ENCODE results near the gene LRMDA.

LRMDA gene

DNA sequence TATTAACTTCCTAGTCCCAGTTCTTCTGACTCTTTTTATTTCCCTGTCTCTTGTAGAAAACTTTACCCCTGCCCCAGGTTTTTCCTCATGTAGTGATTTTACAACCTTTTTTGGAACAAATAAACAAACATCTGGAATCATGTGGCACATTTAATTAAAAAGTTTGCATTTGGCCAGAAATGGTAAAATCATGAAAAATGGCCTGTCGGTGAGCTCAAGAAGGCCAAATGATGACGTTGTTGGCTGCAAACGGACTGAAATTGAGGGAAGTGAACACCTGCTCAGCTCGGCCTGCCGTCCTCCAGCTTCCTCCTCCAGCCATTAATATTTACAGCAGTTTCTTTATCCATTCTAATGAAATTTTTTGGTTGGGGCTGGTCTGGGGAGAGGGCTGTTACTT, 902.8 kb downstream of the LRMDA start:
- no peaks in the 10 kb centered on the region for H3K27me3 ChIP-seq (ENCODE audit: insufficient read depth, low read depth)
- no peak overlapping the region for H3K27ac ChIP-seq
- H3K4me2 ChIP-seq = no peak overlapping the region
- H3K79me2 ChIP-seq (ENCODE audit: insufficient read depth, low read depth) = no peaks in the 10 kb centered on the region
- no peak overlapping the region for H3K4me3 ChIP-seq (IDR thresholded peaks at IDR 0.05; ENCODE audit: insufficient read depth, low read depth, low read length)
- H3K9ac ChIP-seq = no peak overlapping the region
- TF ChIP-seq, protein P1, sequence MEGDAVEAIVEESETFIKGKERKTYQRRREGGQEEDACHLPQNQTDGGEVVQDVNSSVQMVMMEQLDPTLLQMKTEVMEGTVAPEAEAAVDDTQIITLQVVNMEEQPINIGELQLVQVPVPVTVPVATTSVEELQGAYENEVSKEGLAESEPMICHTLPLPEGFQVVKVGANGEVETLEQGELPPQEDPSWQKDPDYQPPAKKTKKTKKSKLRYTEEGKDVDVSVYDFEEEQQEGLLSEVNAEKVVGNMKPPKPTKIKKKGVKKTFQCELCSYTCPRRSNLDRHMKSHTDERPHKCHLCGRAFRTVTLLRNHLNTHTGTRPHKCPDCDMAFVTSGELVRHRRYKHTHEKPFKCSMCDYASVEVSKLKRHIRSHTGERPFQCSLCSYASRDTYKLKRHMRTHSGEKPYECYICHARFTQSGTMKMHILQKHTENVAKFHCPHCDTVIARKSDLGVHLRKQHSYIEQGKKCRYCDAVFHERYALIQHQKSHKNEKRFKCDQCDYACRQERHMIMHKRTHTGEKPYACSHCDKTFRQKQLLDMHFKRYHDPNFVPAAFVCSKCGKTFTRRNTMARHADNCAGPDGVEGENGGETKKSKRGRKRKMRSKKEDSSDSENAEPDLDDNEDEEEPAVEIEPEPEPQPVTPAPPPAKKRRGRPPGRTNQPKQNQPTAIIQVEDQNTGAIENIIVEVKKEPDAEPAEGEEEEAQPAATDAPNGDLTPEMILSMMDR (conservative IDR thresholded peaks at IDR 0.05; ENCODE audit: low read depth, low read length) = no peak
- H3K36me3 ChIP-seq (ENCODE audit: insufficient read depth) = no peaks in the 10 kb centered on the region
- no peak overlapping the region for H2AFZ ChIP-seq (ENCODE audit: low read depth)
- H4K20me1 ChIP-seq (ENCODE audit: insufficient read depth) = no peaks in the 10 kb centered on the region
- peaks cover 29% of the 10 kb centered on the region for H3K4me1 ChIP-seq (ENCODE audit: low read depth, poor library complexity, severe bottlenecking)

DNA sequence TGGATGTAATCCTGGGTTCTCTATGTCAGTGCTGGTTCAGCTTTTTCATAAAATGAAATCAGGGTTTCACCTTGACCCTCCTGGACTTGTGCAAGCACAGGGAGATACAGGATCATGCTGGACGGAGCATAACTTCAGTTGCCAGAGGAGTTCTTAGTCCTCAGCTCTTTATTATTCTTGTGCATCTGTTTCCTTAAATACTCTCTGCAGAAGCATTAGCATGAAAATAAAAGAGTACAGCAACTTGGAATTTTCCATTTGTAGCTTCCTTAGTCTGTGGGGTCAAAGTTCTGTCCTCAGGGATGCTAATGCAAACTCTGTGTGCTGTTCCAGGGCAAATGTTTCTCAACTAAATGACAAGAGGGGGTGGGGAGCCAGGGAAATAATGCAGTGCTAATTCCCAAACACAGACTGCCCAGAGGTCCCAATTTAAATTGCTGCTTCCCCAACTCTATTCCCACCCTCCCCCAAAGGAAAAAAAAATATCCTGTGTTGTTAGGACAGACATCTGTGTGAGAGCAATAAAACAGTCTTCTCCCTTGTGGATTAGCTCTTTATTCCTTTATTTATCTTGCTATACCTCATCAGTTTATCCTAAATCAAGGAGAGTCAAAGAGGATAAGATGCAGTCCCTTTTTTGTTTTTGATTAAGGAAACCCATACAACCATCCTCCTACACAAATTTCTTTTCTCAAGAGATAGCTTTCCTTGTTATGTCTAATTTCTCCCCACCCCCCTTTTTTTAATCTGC, 905.0 kb downstream of the LRMDA start:
- H3K4me1 ChIP-seq (ENCODE audit: low read depth, poor library complexity, severe bottlenecking) = peaks cover 37% of the 10 kb centered on the region
- no peaks in the 10 kb centered on the region for H3K79me2 ChIP-seq (ENCODE audit: insufficient read depth, low read depth)
- H3K27ac ChIP-seq = no peak overlapping the region
- TF ChIP-seq, protein P1 (conservative IDR thresholded peaks at IDR 0.05; ENCODE audit: low read depth, low read length) = no peak
- no peaks in the 10 kb centered on the region for H3K36me3 ChIP-seq (ENCODE audit: insufficient read depth)
- H3K27me3 ChIP-seq (ENCODE audit: insufficient read depth, low read depth) = no peaks in the 10 kb centered on the region
- H4K20me1 ChIP-seq (ENCODE audit: insufficient read depth) = no peaks in the 10 kb centered on the region
- peak overlapping the region; percentile 54; the same call in 1 of the 2 replicates for H2AFZ ChIP-seq (ENCODE audit: low read depth)
- no peak overlapping the region for H3K9ac ChIP-seq
- no peak overlapping the region for H3K4me3 ChIP-seq (IDR thresholded peaks at IDR 0.05; ENCODE audit: insufficient read depth, low read depth, low read length)
- no peak overlapping the region for H3K4me2 ChIP-seq

DNA sequence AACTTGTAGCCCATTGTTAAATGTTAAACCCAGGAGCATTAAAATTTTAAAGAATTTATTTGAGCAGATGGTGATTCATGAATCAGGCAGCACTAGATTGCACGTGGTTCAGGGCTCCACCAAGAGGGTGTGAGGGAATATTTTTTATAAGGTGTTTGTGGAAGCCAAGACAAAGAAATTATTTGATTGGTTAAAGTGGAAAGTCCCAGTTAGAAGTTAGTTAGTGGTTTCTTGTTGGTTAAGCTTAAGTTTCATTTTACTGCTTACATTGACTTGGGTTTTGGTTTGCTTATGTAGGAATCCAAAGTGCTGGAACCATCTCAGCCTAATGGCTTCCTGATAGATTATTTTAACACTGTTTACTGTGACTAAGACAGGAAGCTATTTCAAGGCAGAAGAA, 906.2 kb downstream of the LRMDA start:
- no peak overlapping the region for H3K4me3 ChIP-seq (IDR thresholded peaks at IDR 0.05; ENCODE audit: insufficient read depth, low read depth, low read length)
- no peaks in the 10 kb centered on the region for H3K36me3 ChIP-seq (ENCODE audit: insufficient read depth)
- H3K4me2 ChIP-seq = peak overlapping the region; percentile 67
- H3K9ac ChIP-seq = no peak overlapping the region
- peak overlapping the region; percentile 43 for H3K27ac ChIP-seq
- no peaks in the 10 kb centered on the region for H3K79me2 ChIP-seq (ENCODE audit: insufficient read depth, low read depth)
- peak overlapping the region; percentile 54; the same call in 1 of the 2 replicates for H2AFZ ChIP-seq (ENCODE audit: low read depth)
- peaks cover 37% of the 10 kb centered on the region for H3K4me1 ChIP-seq (ENCODE audit: low read depth, poor library complexity, severe bottlenecking)
- H3K27me3 ChIP-seq (ENCODE audit: insufficient read depth, low read depth) = no peaks in the 10 kb centered on the region
- no peaks in the 10 kb centered on the region for H4K20me1 ChIP-seq (ENCODE audit: insufficient read depth)
- TF ChIP-seq, protein P1 (conservative IDR thresholded peaks at IDR 0.05; ENCODE audit: low read depth, low read length) = no peak

DNA sequence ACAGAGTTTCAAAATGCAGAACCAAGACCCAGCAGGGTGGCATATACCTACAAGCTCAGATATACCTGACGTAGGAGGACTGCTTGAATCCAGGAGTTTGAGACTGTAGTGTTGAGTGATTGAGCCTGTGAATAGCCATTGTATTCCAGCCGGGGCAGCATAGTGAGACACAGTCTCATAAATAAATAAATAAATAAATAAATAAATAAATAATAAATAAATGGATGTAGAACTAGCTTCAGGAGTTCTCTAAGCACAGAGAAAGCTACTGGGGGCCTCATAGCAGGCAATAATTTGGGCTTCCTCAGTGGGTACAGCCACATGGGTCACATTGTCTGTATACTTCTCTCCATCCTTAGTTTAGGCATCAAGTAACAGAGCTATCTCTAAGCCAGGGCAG, 906.8 kb downstream of the LRMDA start:
- Histone ChIP-seq H3K36me3 (ENCODE audit: insufficient read depth) (no peaks in the 10 kb centered on the region), H3K4me2 (peak overlapping the region; percentile 67), H3K79me2 (ENCODE audit: insufficient read depth, low read depth) (no peaks in the 10 kb centered on the region), H3K27me3 (ENCODE audit: insufficient read depth, low read depth) (no peaks in the 10 kb centered on the region), H3K27ac (peak overlapping the region; percentile 43), H3K9ac (no peak overlapping the region), H3K4me3 (IDR thresholded peaks at IDR 0.05; ENCODE audit: insufficient read depth, low read depth, low read length) (no peak overlapping the region), H4K20me1 (ENCODE audit: insufficient read depth) (no peaks in the 10 kb centered on the region), H2AFZ (ENCODE audit: low read depth) (peak overlapping the region; percentile 54; the same call in 1 of the 2 replicates), H3K4me1 (ENCODE audit: low read depth, poor library complexity, severe bottlenecking) (peaks cover 37% of the 10 kb centered on the region)
- TF ChIP-seq, protein P1 (conservative IDR thresholded peaks at IDR 0.05; ENCODE audit: low read depth, low read length) = no peak
